ENCODE results near the gene PDE4B.
"Not testable (repeated sequence)": the region's sequence is repeated elsewhere in the genome, so short reads cannot be mapped to it uniquely, and the experiment has no call there.

The PDE4B gene

GRCh38 chr1:65949230-65949626 is 156.5 kb downstream of the PDE4B start:
- no peak for DNase-seq (ENCODE audit: low read depth in 1 of 2, low spot score in 1 of 2)

DNA sequence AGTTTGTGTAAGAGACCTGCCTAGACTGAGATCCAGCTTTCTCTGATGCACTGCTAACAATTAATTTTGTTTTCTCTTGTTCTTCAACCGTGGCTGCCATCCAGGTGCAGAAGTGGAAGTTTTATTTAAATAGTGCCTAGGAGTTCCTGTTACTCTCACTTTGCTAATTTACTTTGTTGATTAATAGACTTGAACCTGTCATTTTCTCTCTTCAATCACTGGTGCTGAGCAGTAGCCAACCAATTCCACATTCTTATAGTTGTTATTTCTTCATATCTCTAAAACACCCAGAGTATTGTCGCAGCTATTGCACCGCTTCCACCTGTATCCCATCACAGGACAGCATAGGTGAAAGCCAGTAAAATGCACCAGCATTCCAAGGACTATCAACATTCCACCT is 157.2 kb downstream of the PDE4B start:
- DNase-seq (ENCODE audit: low read depth in 1 of 2, low spot score in 1 of 2), result no peak

DNA sequence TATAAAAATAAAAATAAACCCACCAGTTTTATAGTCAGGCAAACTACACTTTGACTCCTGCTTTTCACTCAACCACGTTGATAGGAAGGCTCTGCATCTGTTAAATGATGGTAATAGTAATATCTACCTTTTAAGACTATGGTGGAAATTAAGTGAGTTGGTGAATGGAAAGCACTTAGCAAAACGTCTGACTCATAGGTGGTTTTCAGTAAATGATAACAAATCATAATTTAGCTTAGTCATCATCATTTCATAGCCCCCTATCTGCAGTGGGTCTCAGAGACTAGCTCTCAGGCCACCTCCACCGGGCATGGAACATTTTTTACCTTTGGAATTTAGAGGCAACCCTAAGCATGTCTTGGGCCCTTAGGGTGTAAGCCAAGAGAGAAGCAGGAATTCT is 160.0 kb downstream of the PDE4B start:
- DNase-seq (ENCODE audit: low read depth in 1 of 2, low spot score in 1 of 2), result no peak

DNA sequence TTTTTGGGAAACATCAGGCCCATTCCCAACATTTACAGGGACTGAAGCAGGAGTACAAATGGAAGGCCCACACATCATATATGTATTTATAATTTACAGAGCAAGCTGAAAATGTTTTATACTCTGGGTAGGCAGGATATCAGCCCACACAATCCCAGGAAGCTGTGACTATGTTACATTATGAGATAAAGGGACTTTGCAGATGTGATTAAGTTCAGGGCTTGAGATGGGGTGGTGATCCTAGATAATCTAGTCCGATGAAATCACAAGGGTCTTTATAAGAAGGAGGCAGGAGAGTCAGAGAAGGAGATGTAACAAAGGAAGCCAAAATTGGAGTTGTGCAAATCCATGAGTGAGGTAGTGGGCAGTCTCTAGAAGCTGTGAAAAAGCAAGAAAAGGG is 160.5 kb downstream of the PDE4B start:
- no peak for DNase-seq (ENCODE audit: low read depth in 1 of 2, low spot score in 1 of 2)

DNA sequence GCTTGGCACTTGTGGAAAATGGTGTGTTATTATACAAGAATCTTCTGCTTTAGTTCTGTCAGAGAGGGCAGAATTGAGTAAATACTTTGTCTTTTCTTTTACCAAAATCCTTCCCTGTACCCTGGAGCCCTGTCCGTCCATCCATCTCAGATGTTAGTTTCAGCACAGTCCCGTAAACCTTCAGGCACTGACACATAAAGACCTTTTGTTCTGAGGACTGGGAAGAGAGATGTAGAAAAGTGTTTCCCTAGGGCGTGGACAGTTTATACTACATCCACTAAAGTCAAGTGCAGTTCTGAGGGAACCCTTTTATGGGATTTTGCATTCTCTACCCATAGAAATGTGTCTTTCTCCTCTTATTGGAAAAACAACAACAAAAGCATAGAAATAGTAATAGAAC is 162.4 kb downstream of the PDE4B start:
- no peak for DNase-seq (ENCODE audit: low read depth in 1 of 2, low spot score in 1 of 2)

DNA sequence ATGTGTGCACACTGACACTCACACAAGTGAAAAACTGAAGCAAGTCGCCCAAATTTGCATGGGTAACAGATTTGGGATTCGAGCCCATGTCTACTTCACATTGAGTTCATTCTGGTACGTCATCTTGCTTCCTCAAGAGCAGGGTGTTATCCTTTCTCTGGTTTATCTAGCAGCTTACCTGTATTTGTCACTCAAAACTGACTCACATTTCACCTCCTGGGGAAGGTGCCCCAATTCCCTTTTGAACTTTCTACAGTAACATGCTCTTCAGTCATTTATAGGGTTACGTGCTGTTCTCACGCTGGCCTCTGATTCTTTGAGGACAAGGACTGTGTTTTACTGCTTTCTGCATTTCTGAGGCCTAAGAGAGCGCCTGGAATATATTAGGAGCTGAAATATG is 162.8 kb downstream of the PDE4B start:
- no peak for DNase-seq (ENCODE audit: low read depth in 1 of 2, low spot score in 1 of 2)

- no peak for DNase-seq (ENCODE audit: low read depth in 1 of 2, low spot score in 1 of 2)
These were observed 166.1 kb downstream of the PDE4B start for GRCh38 chr1:65958561-65959350.

- no peak for DNase-seq (ENCODE audit: low read depth in 1 of 2, low spot score in 1 of 2)
These were observed 167.3 kb downstream of the PDE4B start for GRCh38 chr1:65959896-65960567.

DNA sequence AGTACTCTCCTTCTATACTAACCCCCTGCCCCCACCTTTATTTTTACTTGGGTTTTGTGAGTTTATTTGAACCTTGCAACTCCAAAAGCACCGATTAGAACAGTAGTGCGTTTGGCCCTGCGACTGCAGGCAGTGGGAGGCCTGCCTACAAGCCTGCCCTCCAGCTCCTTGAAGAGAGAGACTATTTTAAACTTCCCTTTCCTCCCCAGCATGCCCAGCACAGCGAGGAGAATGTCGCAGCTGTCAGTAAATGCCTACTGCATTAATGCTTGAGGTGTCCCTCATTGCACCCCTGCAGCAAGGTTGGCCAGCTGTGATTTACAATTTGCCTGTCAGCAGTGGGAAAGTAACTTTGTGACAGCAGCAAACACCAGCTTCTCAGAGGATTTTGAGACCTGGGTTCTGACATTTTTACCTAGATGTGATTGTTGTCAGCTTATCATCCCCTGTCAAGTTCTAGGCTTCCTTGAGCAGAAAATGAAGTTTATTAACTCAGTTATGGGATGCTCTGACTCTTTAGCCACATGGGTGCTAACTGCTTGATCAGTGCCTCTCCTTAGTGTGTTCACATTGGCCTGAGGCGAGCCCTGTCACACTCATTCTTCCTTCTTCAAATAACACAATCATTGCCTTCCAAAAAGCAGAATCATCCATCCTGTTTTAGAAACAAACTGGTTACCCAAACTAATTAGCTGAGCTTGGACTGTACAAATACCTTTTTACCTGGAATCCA is 170.6 kb downstream of the PDE4B start:
- no peak for DNase-seq (ENCODE audit: low read depth in 1 of 2, low spot score in 1 of 2)

DNA sequence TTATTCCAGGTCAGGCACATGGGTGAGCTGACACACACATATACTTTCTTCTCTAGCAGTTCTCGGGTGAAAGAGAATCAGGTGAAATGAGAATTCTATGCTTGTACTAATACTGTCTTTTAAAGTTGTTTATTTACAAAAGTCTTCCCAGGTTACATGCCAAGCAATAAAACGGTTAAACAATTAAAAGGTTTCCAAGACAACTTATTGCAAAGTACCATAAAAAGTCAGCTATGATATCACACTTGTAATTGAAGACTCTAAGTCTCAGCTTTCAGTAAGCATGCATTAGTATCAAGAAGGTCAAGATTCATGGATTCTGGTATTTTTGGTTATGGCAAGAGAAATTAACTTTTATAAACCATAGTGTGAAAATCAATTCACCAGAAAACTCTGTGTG is 171.4 kb downstream of the PDE4B start:
- no peak for DNase-seq (ENCODE audit: low read depth in 1 of 2, low spot score in 1 of 2)

DNA sequence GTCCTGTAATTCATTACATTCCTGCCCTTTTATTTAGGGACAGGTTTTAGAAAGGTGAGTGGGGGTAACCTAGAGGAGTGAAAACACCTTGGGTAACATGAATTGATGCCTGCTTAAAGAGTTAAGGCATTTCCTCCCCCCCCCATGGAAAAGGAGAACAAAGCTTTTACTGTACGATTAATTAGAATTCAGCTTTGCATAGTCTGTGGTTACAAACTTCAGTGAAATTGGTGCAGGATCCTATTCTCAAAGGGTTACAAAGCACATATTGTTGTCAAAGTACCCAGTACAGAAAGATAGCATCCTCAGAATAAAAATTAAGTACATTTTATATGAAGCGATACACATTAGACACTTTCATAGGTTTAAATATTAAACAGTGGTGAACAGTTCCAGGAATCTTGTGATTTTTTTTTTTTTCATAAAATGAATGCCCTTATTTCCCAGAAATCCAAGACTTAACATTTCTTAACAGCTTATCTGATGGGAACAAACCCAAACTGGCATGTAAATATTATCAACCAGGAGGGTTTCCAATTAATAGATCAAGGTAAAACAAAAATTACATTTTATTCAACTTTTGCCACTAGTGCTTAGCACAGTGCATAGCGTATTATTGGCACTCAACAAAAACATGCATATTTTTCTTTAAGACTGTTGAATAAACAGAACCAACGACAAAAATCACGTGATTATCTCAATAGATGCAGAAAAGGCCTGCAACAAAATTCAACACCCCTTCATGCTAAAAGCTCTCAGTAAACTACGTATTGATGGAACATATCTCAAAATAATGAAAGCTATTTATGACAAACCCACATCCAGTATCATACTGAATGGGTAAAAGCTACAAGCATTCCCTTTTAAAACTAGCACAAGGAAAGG is 172.7 kb downstream of the PDE4B start:
- no peak for DNase-seq (ENCODE audit: low read depth in 1 of 2, low spot score in 1 of 2)

- DNase-seq (ENCODE audit: low read depth in 1 of 2, low spot score in 1 of 2), result not testable (repeated sequence)
These were observed 174.8 kb downstream of the PDE4B start for GRCh38 chr1:65967492-65967891.

GRCh38 chr1:65971547-65971946 is 178.9 kb downstream of the PDE4B start:
- no peak for DNase-seq (ENCODE audit: low read depth in 1 of 2, low spot score in 1 of 2)

- no peak for DNase-seq (ENCODE audit: low read depth in 1 of 2, low spot score in 1 of 2)
These were observed 183.0 kb downstream of the PDE4B start for GRCh38 chr1:65975708-65976107.

GRCh38 chr1:65979136-65980044 is 186.7 kb downstream of the PDE4B start:
- DNase-seq (ENCODE audit: low read depth in 1 of 2, low spot score in 1 of 2), result no peak

DNA sequence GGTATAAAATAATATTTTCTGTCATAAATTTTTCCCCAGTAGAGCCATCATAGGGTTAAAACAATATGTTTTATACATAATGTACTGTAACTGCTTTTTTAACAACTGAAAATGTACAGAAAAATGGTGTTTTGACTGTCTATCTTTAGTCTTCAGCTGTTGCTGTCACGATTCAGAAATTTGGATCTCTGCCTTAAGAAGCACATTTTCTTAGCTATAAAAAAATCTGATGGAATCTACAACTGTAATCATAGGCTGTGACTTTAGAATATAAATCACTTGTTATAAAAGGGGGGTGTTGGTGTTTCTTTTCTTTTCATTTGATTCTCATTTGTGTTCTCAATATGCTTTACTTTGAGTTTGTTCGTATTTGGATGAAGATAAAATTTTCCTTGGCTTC is 187.5 kb downstream of the PDE4B start:
- DNase-seq (ENCODE audit: low read depth in 1 of 2, low spot score in 1 of 2), result no peak

- DNase-seq (ENCODE audit: low read depth in 1 of 2, low spot score in 1 of 2), result no peak
These were observed 190.8 kb downstream of the PDE4B start for GRCh38 chr1:65983500-65983899.

- no peak for DNase-seq (ENCODE audit: low read depth in 1 of 2, low spot score in 1 of 2)
These were observed 192.8 kb downstream of the PDE4B start for GRCh38 chr1:65985393-65986066.

DNA sequence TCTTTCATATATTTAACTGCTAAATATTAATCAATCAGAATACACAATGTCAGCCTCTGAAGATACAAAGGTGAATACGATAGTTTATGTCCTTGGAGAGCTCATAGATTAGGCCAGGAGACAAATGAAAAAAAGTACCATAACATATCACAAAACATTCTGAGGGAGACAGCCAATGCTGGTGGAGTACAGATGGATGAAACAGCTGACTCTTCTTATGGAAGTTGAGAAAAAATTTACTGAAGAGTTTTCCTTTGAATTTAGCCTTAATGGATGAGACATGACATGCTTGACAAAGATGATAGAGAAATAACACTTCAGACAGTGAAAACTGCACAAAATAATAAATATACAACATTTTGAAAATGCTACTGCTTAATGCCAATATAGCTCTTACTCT is 193.5 kb downstream of the PDE4B start:
- no peak for DNase-seq (ENCODE audit: low read depth in 1 of 2, low spot score in 1 of 2)

GRCh38 chr1:65990161-65990560 is 197.5 kb downstream of the PDE4B start:
- no peak for DNase-seq (ENCODE audit: low read depth in 1 of 2, low spot score in 1 of 2)

Measured in activated T-helper 1 cell treated with anti-CD3 and anti-CD28 coated beads, Interleukin-2, amount 50 U/mL, for 16 hours (primary cell).